GM23338 (cell line): ENCODE data around the gene ADCY6. TPM values are rescaled to one million over a fixed set of nuclear protein-coding genes. Genes with fewer than 3 reads are reported as not detected.
A peak's percentile ranks its signal among the peaks of the same experiment; 100 is the strongest.

Source experiments
- ATAC-seq: fragments of 200-7000 bp; cut with Tn5 transposase; 3 replicates; pipeline ENCODE4 v1.9.1; 2020
- DNase-seq: peaks from one replicate; pipeline ENCODE4 v3.0.0-alpha.2; 2015; ENCODE audit warnings: low spot score
- H2AFZ ChIP-seq: fragments of 200-600 bp; sonication (generic); 2 replicates; pipeline ENCODE4 v1.8.0; 2016; ENCODE audit warnings: antibody characterized with exemption, mild to moderate bottlenecking, moderate library complexity
- H3F3A ChIP-seq: fragments of 200-600 bp; sonication (generic); replicated peaks from 2 replicates; pipeline ENCODE4 v1.8.0; 2017; ENCODE audit warnings: antibody characterized with exemption, mixed run types, low read depth
- H3K27ac ChIP-seq: fragments of 200-600 bp; sonication (generic); 2 replicates; pipeline ENCODE4 v1.6.1; 2016; ENCODE audit warnings: low read depth
- H3K27me3 ChIP-seq: fragments of 200-600 bp; sonication (generic); 2 replicates; pipeline ENCODE4 v1.8.0; 2016; ENCODE audit warnings: mild to moderate bottlenecking, mixed run types, moderate library complexity; ENCODE audit not compliant: insufficient read depth
- H3K36me3 ChIP-seq: fragments of 200-600 bp; sonication (generic); 2 replicates; pipeline ENCODE4 v1.8.0; 2016; ENCODE audit warnings: mild to moderate bottlenecking; ENCODE audit not compliant: insufficient read depth
- H3K4me1 ChIP-seq: fragments of 200-600 bp; sonication (generic); 2 replicates; pipeline ENCODE4 v1.8.0; 2016; ENCODE audit warnings: mild to moderate bottlenecking, moderate library complexity; ENCODE audit not compliant: insufficient read depth
- H3K4me2 ChIP-seq: fragments of 200-600 bp; sonication (generic); 2 replicates; pipeline ENCODE4 v1.7.1; 2017; ENCODE audit warnings: mixed run types
- H3K4me3 ChIP-seq: fragments of 200-600 bp; sonication (generic); 2 replicates; pipeline ENCODE4 v1.6.1; 2016; ENCODE audit warnings: mixed run types
- H3K79me2 ChIP-seq: fragments of 200-600 bp; sonication (generic); replicated peaks from 2 replicates; pipeline ENCODE4 v1.8.0; 2017; ENCODE audit warnings: mild to moderate bottlenecking; ENCODE audit not compliant: insufficient read depth
- H3K9me2 ChIP-seq: fragments of 200-600 bp; sonication (generic); 2 replicates; pipeline ENCODE4 v1.8.0; 2017; ENCODE audit not compliant: insufficient read depth
- H4K20me1 ChIP-seq: fragments of 200-600 bp; sonication (generic); replicated peaks from 2 replicates; pipeline ENCODE4 v1.8.0; 2017; ENCODE audit warnings: mild to moderate bottlenecking; ENCODE audit not compliant: insufficient read depth
- H3K27ac Mint-ChIP-seq: 2 replicates; pipeline ENCODE4 v1.8.0; 2020; ENCODE audit warnings: inconsistent platforms, mild to moderate bottlenecking, moderate library complexity, mixed read lengths
- H3K27me3 Mint-ChIP-seq: 3 replicates; pipeline ENCODE4 v1.8.0; 2022; ENCODE audit warnings: low read depth, mild to moderate bottlenecking, moderate library complexity, mixed read lengths, inconsistent platforms; ENCODE audit not compliant: insufficient read depth, poor library complexity
- H3K36me3 Mint-ChIP-seq: 3 replicates; pipeline ENCODE4 v1.8.0; 2021; ENCODE audit warnings: low read depth, mild to moderate bottlenecking, inconsistent platforms, moderate library complexity, mixed read lengths
- H3K4me1 Mint-ChIP-seq: 3 replicates; pipeline ENCODE4 v1.8.0; 2020; ENCODE audit warnings: mild to moderate bottlenecking, inconsistent platforms, mixed read lengths
- H3K4me3 Mint-ChIP-seq: 3 replicates; pipeline ENCODE4 v1.8.0; 2021; ENCODE audit warnings: moderate library complexity, mild to moderate bottlenecking, inconsistent platforms, mixed read lengths
- H3K9me3 Mint-ChIP-seq: 3 replicates; pipeline ENCODE4 v1.8.0; 2020; ENCODE audit warnings: moderate library complexity, mild to moderate bottlenecking, inconsistent platforms, mixed read lengths
- NANOG ChIP-seq: IDR thresholded peaks from 2 replicates; pipeline ENCODE4 v1.6.1; 2016; ENCODE audit warnings: antibody characterized with exemption, borderline replicate concordance
- ZNF114 ChIP-seq: fragments of 250-450 bp; sonication (Bioruptor Pico); IDR thresholded peaks from 2 replicates; pipeline ENCODE4 v1.5.0; 2020; ENCODE audit warnings: mild to moderate bottlenecking, moderate library complexity
- polyA plus RNA-seq: library from polyadenylated mRNA; unstranded; fragments of >200 nt; fragmentation: Nextera tagmentation; extraction: Ambion mirVana; gene quantifications from 2 replicates; pipeline ENCODE4 v1.2.1, GENCODE V29; 2016
- total RNA-seq: library from RNA; depleted of rRNA; stranded (reverse); fragments of >200 nt; shearing (Covaris generic); gene quantifications from 2 replicates; pipeline ENCODE4 v1.2.3, GENCODE V29; 2014
- TF ChIP-seq, protein P1 (sequence below): IDR thresholded peaks from 2 replicates; pipeline ENCODE4 v1.6.1; 2016; ENCODE audit warnings: antibody characterized with exemption
- TF ChIP-seq, protein P2 (sequence below): fragments of 250-450 bp; sonication (Bioruptor Pico); IDR thresholded peaks from 2 replicates; pipeline ENCODE4 v1.5.0; 2020; ENCODE audit warnings: mild to moderate bottlenecking, moderate library complexity

Gene ADCY6
- total and polyA plus RNA-seq, 2 experiments from 2014 or later: 1.0 to 16.5 TPM

- H3K27ac Mint-ChIP-seq: peak overlapping the region; percentile 65; the same call in 1 of the 2 replicates
- Histone ChIP-seq H3K4me2 (peak overlapping the region; percentile 93), H4K20me1 (no peaks in the 10 kb centered on the region), H3K79me2 (no peaks in the 10 kb centered on the region), H3K9me2 (no peaks in the 10 kb centered on the region), H3K27me3 (peaks cover 23% of the 10 kb centered on the region), H3K4me3 (peak overlapping the region; percentile 88), H3F3A (peaks cover 7% of the 10 kb centered on the region), H3K4me1 (peaks cover 12% of the 10 kb centered on the region), H3K36me3 (no peaks in the 10 kb centered on the region), H2AFZ (peak overlapping the region; percentile 76), H3K27ac (no peak overlapping the region)
- H3K36me3 Mint-ChIP-seq: no peaks in the 10 kb centered on the region
- peak; percentile 6 for ATAC-seq
- no peaks in the 10 kb centered on the region for H3K9me3 Mint-ChIP-seq
- TF ChIP-seq NANOG: no peak
- no peak for DNase-seq
- H3K4me1 Mint-ChIP-seq: peaks cover 28% of the 10 kb centered on the region
- peak overlapping the region; percentile 95 for H3K4me3 Mint-ChIP-seq
- peaks cover 4% of the 10 kb centered on the region for H3K27me3 Mint-ChIP-seq
Measured at GRCh38 chr12:48787791-48788523, 932 bp downstream of the ADCY6 start.

GRCh38 chr12:48786591-48787544, 2.0 kb downstream of the ADCY6 start:
- H3K27ac ChIP-seq: no peak overlapping the region
- H3K9me3 Mint-ChIP-seq: no peaks in the 10 kb centered on the region; the same call in 2 of the 3 replicates

More at GRCh38 chr12:48786591-48787544, 2.0 kb downstream of the ADCY6 start:
- Mint-ChIP-seq H3K27ac (no peak overlapping the region), H3K36me3 (no peaks in the 10 kb centered on the region), H3K27me3 (peaks cover 7% of the 10 kb centered on the region), H3K4me1 (peaks cover 28% of the 10 kb centered on the region), H3K4me3 (peak overlapping the region; percentile 95)
- H4K20me1 ChIP-seq: no peaks in the 10 kb centered on the region
- H2AFZ ChIP-seq: no peak overlapping the region
- H3F3A ChIP-seq: peaks cover 7% of the 10 kb centered on the region
- no peak for ATAC-seq
- no peak overlapping the region for H3K4me2 ChIP-seq
- no peak overlapping the region for H3K4me3 ChIP-seq
- TF ChIP-seq, protein P1, sequence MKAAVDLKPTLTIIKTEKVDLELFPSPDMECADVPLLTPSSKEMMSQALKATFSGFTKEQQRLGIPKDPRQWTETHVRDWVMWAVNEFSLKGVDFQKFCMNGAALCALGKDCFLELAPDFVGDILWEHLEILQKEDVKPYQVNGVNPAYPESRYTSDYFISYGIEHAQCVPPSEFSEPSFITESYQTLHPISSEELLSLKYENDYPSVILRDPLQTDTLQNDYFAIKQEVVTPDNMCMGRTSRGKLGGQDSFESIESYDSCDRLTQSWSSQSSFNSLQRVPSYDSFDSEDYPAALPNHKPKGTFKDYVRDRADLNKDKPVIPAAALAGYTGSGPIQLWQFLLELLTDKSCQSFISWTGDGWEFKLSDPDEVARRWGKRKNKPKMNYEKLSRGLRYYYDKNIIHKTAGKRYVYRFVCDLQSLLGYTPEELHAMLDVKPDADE: no peak
- TF ChIP-seq ZNF114 (CRISPR knock-in tag): no peak
- TF ChIP-seq, protein P2, sequence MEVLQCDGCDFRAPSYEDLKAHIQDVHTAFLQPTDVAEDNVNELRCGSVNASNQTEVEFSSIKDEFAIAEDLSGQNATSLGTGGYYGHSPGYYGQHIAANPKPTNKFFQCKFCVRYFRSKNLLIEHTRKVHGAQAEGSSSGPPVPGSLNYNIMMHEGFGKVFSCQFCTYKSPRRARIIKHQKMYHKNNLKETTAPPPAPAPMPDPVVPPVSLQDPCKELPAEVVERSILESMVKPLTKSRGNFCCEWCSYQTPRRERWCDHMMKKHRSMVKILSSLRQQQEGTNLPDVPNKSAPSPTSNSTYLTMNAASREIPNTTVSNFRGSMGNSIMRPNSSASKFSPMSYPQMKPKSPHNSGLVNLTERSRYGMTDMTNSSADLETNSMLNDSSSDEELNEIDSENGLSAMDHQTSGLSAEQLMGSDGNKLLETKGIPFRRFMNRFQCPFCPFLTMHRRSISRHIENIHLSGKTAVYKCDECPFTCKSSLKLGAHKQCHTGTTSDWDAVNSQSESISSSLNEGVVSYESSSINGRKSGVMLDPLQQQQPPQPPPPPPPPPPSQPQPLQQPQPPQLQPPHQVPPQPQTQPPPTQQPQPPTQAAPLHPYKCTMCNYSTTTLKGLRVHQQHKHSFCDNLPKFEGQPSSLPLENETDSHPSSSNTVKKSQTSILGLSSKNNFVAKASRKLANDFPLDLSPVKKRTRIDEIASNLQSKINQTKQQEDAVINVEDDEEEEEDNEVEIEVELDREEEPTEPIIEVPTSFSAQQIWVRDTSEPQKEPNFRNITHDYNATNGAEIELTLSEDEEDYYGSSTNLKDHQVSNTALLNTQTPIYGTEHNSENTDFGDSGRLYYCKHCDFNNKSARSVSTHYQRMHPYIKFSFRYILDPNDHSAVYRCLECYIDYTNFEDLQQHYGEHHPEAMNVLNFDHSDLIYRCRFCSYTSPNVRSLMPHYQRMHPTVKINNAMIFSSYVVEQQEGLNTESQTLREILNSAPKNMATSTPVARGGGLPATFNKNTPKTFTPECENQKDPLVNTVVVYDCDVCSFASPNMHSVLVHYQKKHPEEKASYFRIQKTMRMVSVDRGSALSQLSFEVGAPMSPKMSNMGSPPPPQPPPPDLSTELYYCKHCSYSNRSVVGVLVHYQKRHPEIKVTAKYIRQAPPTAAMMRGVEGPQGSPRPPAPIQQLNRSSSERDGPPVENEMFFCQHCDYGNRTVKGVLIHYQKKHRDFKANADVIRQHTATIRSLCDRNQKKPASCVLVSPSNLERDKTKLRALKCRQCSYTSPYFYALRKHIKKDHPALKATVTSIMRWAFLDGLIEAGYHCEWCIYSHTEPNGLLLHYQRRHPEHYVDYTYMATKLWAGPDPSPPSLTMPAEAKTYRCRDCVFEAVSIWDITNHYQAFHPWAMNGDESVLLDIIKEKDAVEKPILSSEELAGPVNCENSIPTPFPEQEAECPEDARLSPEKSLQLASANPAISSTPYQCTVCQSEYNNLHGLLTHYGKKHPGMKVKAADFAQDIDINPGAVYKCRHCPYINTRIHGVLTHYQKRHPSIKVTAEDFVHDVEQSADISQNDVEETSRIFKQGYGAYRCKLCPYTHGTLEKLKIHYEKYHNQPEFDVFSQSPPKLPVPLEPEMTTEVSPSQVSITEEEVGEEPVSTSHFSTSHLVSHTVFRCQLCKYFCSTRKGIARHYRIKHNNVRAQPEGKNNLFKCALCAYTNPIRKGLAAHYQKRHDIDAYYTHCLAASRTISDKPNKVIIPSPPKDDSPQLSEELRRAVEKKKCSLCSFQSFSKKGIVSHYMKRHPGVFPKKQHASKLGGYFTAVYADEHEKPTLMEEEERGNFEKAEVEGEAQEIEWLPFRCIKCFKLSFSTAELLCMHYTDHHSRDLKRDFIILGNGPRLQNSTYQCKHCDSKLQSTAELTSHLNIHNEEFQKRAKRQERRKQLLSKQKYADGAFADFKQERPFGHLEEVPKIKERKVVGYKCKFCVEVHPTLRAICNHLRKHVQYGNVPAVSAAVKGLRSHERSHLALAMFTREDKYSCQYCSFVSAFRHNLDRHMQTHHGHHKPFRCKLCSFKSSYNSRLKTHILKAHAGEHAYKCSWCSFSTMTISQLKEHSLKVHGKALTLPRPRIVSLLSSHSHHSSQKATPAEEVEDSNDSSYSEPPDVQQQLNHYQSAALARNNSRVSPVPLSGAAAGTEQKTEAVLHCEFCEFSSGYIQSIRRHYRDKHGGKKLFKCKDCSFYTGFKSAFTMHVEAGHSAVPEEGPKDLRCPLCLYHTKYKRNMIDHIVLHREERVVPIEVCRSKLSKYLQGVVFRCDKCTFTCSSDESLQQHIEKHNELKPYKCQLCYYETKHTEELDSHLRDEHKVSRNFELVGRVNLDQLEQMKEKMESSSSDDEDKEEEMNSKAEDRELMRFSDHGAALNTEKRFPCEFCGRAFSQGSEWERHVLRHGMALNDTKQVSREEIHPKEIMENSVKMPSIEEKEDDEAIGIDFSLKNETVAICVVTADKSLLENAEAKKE (CRISPR knock-in tag): no peak
- DNase-seq: no peak
- no peaks in the 10 kb centered on the region for H3K9me2 ChIP-seq
- H3K79me2 ChIP-seq: no peaks in the 10 kb centered on the region
- peaks cover 12% of the 10 kb centered on the region for H3K4me1 ChIP-seq
- peaks cover 23% of the 10 kb centered on the region for H3K27me3 ChIP-seq
- no peaks in the 10 kb centered on the region for H3K36me3 ChIP-seq
